ENCODE measurements around the gene STON2.
"Not testable (repeated sequence)": the region's sequence is repeated elsewhere in the genome, so short reads cannot be mapped to it uniquely, and the experiment has no call there.

The STON2 gene

DNA sequence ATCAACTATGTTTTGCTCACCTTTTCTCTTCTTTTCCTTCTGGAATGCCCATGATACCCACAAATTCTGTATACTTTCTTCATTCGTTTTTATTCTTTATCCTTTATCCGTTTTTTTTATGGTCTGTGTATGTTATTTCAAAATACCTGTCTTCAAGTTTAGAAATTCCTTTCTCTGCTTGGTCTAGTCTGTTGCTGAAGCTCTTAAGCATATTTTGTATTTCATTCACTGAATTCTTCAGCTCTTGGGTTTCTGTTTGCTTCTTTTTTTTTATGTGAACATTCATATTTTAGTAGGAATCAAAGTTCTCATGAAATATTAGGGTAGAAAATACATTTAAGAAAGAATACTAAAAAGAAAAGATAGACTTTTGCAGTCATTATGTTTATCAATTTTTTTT lies 156.6 kb downstream of the STON2 start:
- no peak for TF ChIP-seq ZNF274 (IDR thresholded peaks at IDR 0.05; ENCODE audit: low read depth, low read length)
- H3K4me3 ChIP-seq (ENCODE audit: low read length) = no peak overlapping the region

DNA sequence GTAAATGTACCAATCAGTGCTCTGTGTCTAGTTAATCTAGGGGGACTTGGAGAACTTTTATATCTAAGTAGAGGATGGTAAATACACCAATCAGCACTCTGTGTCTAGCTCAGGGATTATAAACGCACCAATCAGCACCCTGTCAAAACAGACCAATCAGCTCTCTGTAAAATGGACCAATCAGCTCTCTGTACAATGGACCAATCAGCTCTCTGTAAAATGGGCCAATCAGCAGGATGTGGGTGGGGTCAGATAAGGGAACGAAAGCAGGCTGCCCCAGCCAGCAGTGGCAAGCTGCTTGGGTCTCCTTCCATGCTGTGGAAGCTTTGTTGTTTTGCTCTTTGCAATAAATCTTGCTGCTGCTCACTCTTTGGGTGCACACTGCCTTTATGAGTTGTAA lies 163.3 kb downstream of the STON2 start:
- not testable (repeated sequence) for H3K4me3 ChIP-seq (ENCODE audit: low read length)

- no peak for TF ChIP-seq ZNF274 (IDR thresholded peaks at IDR 0.05; ENCODE audit: low read depth, low read length)
- no peak overlapping the region for H3K4me3 ChIP-seq (ENCODE audit: low read length)
Observed at GRCh38 chr14:81236138-81236537, 164.0 kb downstream of the STON2 start.

DNA sequence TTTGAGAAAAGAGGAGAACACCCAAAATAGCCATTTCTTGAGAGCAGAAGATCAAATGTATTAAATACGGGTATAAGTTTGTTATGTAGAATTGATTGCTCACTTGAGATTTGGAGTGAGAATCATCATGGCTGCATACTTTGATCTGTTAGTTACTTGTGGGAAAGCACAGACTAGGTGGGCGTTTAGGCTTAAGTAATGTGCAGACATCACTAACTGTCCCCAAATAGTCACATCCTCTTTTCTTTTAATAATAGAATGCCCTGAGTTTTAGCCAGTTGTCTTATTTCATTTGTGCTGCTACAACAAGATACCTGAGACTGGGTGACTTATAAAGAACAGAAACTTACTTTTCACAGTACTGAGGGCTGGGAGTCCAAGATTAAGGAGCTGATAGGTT lies 165.0 kb downstream of the STON2 start:
- TF ChIP-seq ZNF274 (IDR thresholded peaks at IDR 0.05; ENCODE audit: low read depth, low read length) = no peak
- H3K4me3 ChIP-seq (ENCODE audit: low read length) = no peak overlapping the region

GRCh38 chr14:81234278-81234677 lies 165.8 kb downstream of the STON2 start:
- no peak overlapping the region for H3K4me3 ChIP-seq (ENCODE audit: low read length)
- TF ChIP-seq ZNF274 (IDR thresholded peaks at IDR 0.05; ENCODE audit: low read depth, low read length) = no peak

DNA sequence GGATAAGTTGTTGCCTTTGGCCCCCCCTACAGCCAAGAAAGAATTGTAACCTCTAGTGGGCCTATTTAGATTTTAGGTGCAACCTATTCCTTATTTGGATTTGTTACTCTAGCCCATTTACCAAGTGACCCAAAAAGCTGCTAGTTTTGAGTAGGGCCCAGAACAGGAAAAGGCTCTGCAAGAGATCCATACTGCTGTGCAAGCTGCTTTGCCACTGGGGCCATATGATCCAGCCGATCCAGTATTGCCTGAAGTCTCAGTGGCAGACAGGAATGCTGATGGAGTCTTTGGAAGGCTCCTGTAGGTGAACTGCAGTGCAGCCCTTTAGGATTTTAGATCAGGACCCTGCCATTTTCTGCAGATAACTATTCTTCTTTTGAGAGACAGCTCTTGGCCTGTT lies 166.5 kb downstream of the STON2 start:
- no peak for TF ChIP-seq ZNF274 (IDR thresholded peaks at IDR 0.05; ENCODE audit: low read depth, low read length)
- no peak overlapping the region for H3K4me3 ChIP-seq (ENCODE audit: low read length)

DNA sequence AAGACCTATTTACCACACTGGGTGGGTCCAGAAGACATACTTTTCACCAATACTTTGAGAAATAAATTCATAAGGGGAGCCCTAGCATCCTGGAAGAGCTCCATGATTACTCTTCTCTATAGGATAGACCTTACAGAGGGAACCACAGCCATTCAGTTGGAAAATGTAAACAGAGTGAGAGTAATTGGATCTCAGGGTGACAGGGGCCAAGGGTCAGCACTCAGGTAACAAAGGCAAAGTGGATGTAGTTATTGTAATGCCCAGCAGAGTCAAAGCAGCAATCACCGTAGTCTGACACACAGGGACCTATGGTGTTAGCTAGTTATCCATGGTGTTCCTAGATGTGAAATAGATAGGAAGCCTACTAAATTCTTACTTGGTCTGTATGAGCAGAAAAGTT lies 168.6 kb downstream of the STON2 start:
- no peak overlapping the region for H3K4me3 ChIP-seq (ENCODE audit: low read length)

GRCh38 chr14:81224222-81224621 lies 175.9 kb downstream of the STON2 start:
- TF ChIP-seq ZNF274 (IDR thresholded peaks at IDR 0.05; ENCODE audit: low read depth, low read length) = no peak
- H3K4me3 ChIP-seq (ENCODE audit: low read length) = no peak overlapping the region

More for the DNA sequence above, 168.6 kb downstream of the STON2 start:
- no peak for TF ChIP-seq ZNF274 (IDR thresholded peaks at IDR 0.05; ENCODE audit: low read depth, low read length)

GRCh38 chr14:81223788-81224187 lies 176.3 kb downstream of the STON2 start:
- H3K4me3 ChIP-seq (ENCODE audit: low read length) = not testable (repeated sequence)

DNA sequence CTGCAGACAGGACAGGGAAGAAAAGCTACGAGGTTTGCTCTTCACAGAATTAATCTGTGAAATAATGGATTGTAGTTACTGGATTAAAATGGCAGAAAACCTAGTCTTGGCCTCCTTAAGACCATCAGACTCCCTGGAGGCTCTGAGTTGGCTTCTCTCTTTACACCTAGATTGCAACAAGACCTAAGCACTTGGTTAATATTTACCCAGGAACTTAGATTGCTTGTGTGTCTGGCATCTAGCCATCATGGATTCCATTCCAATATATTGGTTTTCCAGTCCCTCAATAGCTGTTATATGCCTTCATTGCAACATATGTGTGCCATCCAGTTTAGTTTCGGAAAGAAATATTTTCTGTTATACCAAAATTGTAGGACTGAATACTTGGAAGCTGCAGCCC lies 177.4 kb downstream of the STON2 start:
- no peak overlapping the region for H3K4me3 ChIP-seq (ENCODE audit: low read length)
- TF ChIP-seq ZNF274 (IDR thresholded peaks at IDR 0.05; ENCODE audit: low read depth, low read length) = no peak

GRCh38 chr14:81222126-81222525 lies 178.0 kb downstream of the STON2 start:
- no peak for TF ChIP-seq ZNF274 (IDR thresholded peaks at IDR 0.05; ENCODE audit: low read depth, low read length)
- H3K4me3 ChIP-seq (ENCODE audit: low read length) = no peak overlapping the region; the same call in 1 of the 2 replicates

DNA sequence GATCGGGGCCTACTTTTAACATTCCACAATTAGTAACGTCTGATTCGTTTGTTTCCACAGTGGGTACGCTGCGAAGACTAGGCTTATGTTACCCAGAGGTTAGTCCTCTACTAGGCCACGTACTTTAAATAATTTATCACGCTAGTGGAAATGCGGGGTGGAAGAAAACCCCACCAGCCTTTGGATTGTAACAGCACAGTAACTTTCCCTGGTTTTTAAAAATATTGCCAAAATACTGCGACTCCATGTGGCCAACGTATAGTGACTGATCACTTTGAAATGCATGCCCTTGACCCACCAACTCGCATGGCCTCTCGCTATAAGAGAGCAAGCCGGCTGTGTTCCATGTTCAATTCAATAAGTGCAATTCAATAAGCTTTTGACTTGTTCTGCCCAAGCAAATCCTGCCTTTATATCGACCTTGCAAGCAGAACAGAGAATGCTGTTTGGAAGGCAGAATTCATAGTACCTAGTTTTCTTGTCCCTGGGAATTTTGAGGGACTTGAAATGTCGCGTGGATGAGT lies 178.5 kb downstream of the STON2 start:
- TF ChIP-seq ZNF274 (IDR thresholded peaks at IDR 0.05; ENCODE audit: low read depth, low read length) = no peak
- peak overlapping the region; percentile 62; the same call in 1 of the 2 replicates for H3K4me3 ChIP-seq (ENCODE audit: low read length)

DNA sequence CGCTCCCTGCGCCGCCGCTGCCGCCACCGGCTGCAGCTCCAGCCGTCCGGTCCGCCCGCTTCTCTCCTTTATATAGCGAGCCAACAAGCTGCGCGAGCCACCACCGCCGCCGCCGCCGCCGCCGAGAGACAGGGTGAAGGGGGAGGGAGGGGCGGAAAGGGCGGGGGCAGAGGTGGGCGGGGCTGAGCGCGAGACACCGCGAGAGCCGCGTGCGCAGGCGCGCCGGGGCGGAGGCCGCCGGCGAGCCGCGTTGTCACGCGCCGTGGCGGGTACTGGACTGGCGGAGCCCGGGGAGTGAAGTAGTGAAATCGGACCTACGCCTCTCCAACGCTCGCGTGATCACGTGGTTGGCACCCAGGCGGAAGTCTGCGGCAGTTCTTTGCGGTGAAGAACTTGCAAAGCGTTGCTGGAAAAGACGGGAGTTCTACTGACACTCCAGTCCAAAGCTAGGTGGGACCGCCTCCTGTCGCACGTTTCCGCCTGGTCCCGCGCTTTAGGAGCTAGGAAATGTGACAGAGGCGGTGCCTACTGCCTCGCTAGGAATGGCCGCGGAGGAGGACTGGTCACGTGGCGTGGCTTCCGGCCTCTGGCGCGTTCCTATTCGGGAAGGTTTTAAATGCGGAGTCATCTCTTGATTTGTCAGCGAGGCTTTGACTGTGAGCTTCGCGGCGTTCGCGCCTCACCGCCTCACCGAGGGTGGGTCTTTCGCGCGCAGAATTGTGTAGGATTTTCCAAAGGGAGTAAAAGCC lies 179.1 kb downstream of the STON2 start, which contains the start of gene GTF2A1:
Gene GTF2A1 (minus strand): TSS at position 130 of the 749 bp plus-strand sequence. CDS start 441 bp downstream, outside the sequence.
- TF ChIP-seq ZNF274 (IDR thresholded peaks at IDR 0.05; ENCODE audit: low read depth, low read length) = no peak
- peak within 1 kb of the TSS; percentile 99 for H3K4me3 ChIP-seq (ENCODE audit: low read length)

- H3K4me3 ChIP-seq (ENCODE audit: low read length) = peak overlapping the region; percentile 99
- no peak for TF ChIP-seq ZNF274 (IDR thresholded peaks at IDR 0.05; ENCODE audit: low read depth, low read length)
Observed at GRCh38 chr14:81220580-81220829, 179.6 kb downstream of the STON2 start.

DNA sequence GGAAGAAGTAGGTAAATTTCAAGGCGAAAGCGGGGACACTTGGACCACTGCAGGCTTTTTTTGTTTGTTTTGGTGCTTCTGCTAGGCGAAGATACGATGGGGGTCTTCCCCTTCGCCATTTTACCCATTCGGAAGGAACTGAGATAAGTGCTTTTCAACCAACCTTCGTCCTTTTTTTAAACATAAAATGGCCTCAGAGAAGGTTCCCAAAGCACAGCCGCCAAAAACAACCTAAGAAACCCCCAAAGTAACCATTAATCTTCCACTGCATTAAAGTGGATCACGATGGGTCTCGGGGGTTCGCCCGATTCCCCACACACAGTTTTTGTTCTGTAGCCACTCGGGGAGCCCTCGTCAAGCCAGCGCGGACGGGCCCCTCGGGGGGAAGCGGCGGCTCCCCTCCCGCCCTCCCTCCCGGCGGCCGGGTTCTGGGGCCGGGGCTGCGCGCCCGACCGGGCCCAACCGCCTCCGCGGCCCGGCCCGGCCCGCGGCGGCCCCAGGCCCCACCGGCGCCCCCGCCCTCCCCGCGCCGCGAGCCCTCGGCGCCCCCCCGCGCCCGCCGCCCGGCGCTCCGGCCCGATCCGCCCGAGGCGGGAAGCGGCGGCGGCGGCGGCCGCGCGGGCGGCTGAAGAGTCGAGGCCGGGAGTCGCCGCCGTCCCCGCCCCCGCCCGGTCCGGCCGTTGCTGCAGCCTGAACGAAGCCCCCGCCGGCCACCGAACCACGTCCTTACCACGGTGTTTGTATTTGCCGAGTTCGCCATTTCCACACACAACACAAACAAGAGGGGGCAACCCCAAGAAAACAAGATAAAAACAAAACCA lies 180.2 kb downstream of the STON2 start:
- peak overlapping the region; percentile 99 for H3K4me3 ChIP-seq (ENCODE audit: low read length)
- TF ChIP-seq ZNF274 (IDR thresholded peaks at IDR 0.05; ENCODE audit: low read depth, low read length) = no peak
